ENCODE measurements around the gene BTBD9.

DNA sequence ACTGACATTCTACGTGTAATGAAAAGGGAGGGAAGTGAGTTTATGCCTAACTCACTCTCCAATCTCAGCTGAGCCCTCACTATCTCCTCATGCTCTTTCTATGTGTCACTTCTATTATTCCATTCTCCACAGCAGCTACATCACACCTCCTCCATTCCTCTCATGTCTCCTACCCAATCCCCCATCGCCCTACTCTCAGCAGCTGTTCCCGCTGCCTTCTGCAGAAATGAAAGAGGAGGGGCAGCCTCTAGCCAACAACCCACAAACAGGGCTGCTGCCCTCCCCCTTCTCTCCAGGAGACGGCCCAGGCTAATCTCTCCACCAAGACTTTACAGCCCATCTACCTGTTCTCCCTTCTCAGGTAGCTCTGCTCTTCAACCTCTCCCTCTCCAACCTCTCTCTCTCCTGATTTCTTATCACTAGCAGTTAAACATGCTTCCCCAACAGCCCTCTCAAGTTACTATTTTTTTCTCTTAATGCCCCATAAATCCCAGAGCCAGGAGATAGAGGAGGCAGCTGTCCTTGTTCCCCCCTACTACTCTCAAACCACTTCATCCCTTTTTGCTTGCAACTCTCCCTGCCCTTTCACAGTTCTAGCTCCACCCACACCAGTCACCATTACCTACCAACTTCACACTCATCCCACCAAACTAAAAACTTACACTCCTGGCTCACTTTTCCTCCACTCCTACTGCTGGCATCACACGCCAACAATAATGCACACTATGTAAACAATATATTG lies 136.5 kb downstream of the BTBD9 start:
- TF ChIP-seq CTCF (IDR thresholded peaks at IDR 0.05 in 4 of 5, conservative IDR thresholded peaks at IDR 0.05 in 1 of 5) (no peak), POLR2A (IDR thresholded peaks at IDR 0.05) (no peak)
